ENCODE measurements around the gene TMEM63A. TPM values are rescaled to one million over a fixed set of nuclear protein-coding genes. Genes with fewer than 3 reads are reported as not detected.

Gene TMEM63A
- total RNA-seq, 1 donor from 2014 or later = 75.7 TPM

GRCh38 chr1:225863167-225863566 lies 19.0 kb downstream of the TMEM63A start:
- H3K4me3 Mint-ChIP-seq = no peak overlapping the region
- H3K36me3 Mint-ChIP-seq = peaks cover 25% of the 10 kb centered on the region
- no peak for DNase-seq (ENCODE audit: low spot score in 2 of 2, unreplicated experiment in 2 of 2)
- no peaks in the 10 kb centered on the region for H3K27me3 Mint-ChIP-seq (ENCODE audit: low read depth)
- no peak for TF ChIP-seq CTCF (IDR thresholded peaks at IDR 0.05; ENCODE audit: unreplicated experiment)
- H3K9me3 Mint-ChIP-seq = no peaks in the 10 kb centered on the region
- no peak overlapping the region for H3K27ac Mint-ChIP-seq
- H3K4me1 Mint-ChIP-seq = no peaks in the 10 kb centered on the region

GRCh38 chr1:225862581-225862950 lies 19.6 kb downstream of the TMEM63A start:
- no peaks in the 10 kb centered on the region for H3K9me3 Mint-ChIP-seq
- no peaks in the 10 kb centered on the region for H3K4me1 Mint-ChIP-seq
- H3K4me3 Mint-ChIP-seq = no peak overlapping the region
- no peak for TF ChIP-seq CTCF (IDR thresholded peaks at IDR 0.05; ENCODE audit: unreplicated experiment)
- H3K36me3 Mint-ChIP-seq = peaks cover 23% of the 10 kb centered on the region
- DNase-seq (ENCODE audit: low spot score in 2 of 2, unreplicated experiment in 2 of 2) = no peak
- H3K27ac Mint-ChIP-seq = no peak overlapping the region
- H3K27me3 Mint-ChIP-seq (ENCODE audit: low read depth) = no peaks in the 10 kb centered on the region

- no peak overlapping the region for H3K4me3 Mint-ChIP-seq
- H3K4me1 Mint-ChIP-seq = no peaks in the 10 kb centered on the region
- no peak overlapping the region for H3K27ac Mint-ChIP-seq
- no peak for DNase-seq (ENCODE audit: low spot score in 2 of 2, unreplicated experiment in 2 of 2)
- H3K36me3 Mint-ChIP-seq = peaks cover 22% of the 10 kb centered on the region
- H3K27me3 Mint-ChIP-seq (ENCODE audit: low read depth) = no peaks in the 10 kb centered on the region
- TF ChIP-seq CTCF (IDR thresholded peaks at IDR 0.05; ENCODE audit: unreplicated experiment) = no peak
- H3K9me3 Mint-ChIP-seq = no peaks in the 10 kb centered on the region
Measured at GRCh38 chr1:225861834-225862580, 20.2 kb downstream of the TMEM63A start.

GRCh38 chr1:225860876-225861441 lies 21.2 kb downstream of the TMEM63A start:
- Mint-ChIP-seq H3K4me1 (no peaks in the 10 kb centered on the region), H3K36me3 (peaks cover 22% of the 10 kb centered on the region)
- no peak for TF ChIP-seq CTCF (IDR thresholded peaks at IDR 0.05; ENCODE audit: unreplicated experiment)

GRCh38 chr1:225860107-225860506 lies 22.1 kb downstream of the TMEM63A start:
- H3K36me3 Mint-ChIP-seq = peaks cover 19% of the 10 kb centered on the region
- no peaks in the 10 kb centered on the region for H3K9me3 Mint-ChIP-seq
- H3K27me3 Mint-ChIP-seq (ENCODE audit: low read depth) = no peaks in the 10 kb centered on the region
- no peaks in the 10 kb centered on the region for H3K4me1 Mint-ChIP-seq
- no peak for TF ChIP-seq CTCF (IDR thresholded peaks at IDR 0.05; ENCODE audit: unreplicated experiment)
- H3K4me3 Mint-ChIP-seq = no peak overlapping the region
- H3K27ac Mint-ChIP-seq = no peak overlapping the region
- no peak for DNase-seq (ENCODE audit: low spot score in 2 of 2, unreplicated experiment in 2 of 2)

More at GRCh38 chr1:225860876-225861441, 21.2 kb downstream of the TMEM63A start:
- no peak overlapping the region for H3K27ac Mint-ChIP-seq
- no peak for DNase-seq (ENCODE audit: low spot score in 2 of 2, unreplicated experiment in 2 of 2)
- no peak overlapping the region for H3K4me3 Mint-ChIP-seq
- no peaks in the 10 kb centered on the region for H3K9me3 Mint-ChIP-seq
- no peaks in the 10 kb centered on the region for H3K27me3 Mint-ChIP-seq (ENCODE audit: low read depth)

Measured in mesothelial cell of epicardium (in vitro differentiated cells).